Effector memory CD4-positive, alpha-beta T cell (primary cell): ENCODE measurements around the gene WNT11.

Experiments
- DNase-seq, 3 donors: peaks; one replicate each; pipeline ENCODE4 v3.0.0-alpha.2; 2020
- H3K27ac ChIP-seq: 2 replicates; pipeline ENCODE4 v1.7.0; 2013; ENCODE audit warnings: mild to moderate bottlenecking, low read length, moderate library complexity; ENCODE audit not compliant: insufficient read depth, poor library complexity, severe bottlenecking
- H3K27me3 ChIP-seq: replicated peaks from 2 replicates; pipeline ENCODE4 v1.7.0; 2013; ENCODE audit warnings: mild to moderate bottlenecking, low read length; ENCODE audit not compliant: insufficient read depth, control insufficient read depth, poor library complexity, severe bottlenecking
- H3K36me3 ChIP-seq: 2 replicates; pipeline ENCODE4 v1.7.0; 2013; ENCODE audit warnings: mild to moderate bottlenecking, low read length, moderate library complexity; ENCODE audit not compliant: control insufficient read depth, insufficient read depth
- H3K4me1 ChIP-seq: 2 replicates; pipeline ENCODE4 v1.7.0; 2013; ENCODE audit warnings: low read length, mild to moderate bottlenecking; ENCODE audit not compliant: control insufficient read depth, insufficient read depth, poor library complexity, severe bottlenecking
- H3K4me3 ChIP-seq: 2 replicates; pipeline ENCODE4 v1.7.0; 2013; ENCODE audit warnings: low read length, low read depth, mild to moderate bottlenecking; ENCODE audit not compliant: insufficient read depth, poor library complexity, severe bottlenecking
- H3K9me3 ChIP-seq: 2 replicates; pipeline ENCODE4 v1.7.0; 2013; ENCODE audit warnings: mild to moderate bottlenecking, low read length, moderate library complexity; ENCODE audit not compliant: control insufficient read depth

The WNT11 gene

DNA sequence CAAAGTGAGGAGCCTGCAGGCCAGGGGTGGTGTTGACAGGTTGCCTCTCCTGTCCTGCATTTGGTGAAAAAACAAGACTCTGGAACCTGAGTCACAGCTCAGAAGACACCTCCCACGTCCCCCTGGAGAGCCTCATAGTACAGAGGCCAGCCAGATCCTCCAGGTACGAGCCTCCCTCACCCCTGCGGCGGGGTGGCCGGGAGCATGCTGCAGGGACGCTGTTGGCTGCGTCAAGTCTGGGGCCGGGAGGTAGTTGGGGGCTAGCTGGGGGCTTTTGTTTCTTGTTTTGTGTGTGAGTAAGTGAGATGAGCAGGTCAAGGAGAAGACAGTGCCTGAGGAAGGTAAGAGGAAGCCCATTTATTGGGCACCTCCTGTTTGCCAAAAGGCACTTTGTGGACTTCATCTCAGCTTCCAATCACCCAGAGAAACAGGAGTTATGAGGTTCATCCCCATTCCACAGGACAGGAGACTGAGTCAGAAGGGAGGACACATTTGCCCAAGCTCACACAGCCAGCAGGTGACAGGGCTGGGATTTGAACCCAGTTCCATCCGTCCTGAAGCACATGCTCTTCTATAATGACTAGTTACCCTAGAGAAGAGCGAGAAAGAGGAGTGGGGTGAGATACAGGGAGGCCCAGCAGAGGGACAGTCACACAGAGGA lies 18.3 kb upstream of the WNT11 start:
- Histone ChIP-seq H3K4me1 (no peaks in the 10 kb centered on the region), H3K27ac (no peak overlapping the region), H3K9me3 (no peaks in the 10 kb centered on the region), H3K27me3 (no peaks in the 10 kb centered on the region), H3K4me3 (no peak overlapping the region), H3K36me3 (no peaks in the 10 kb centered on the region)
- no peak for DNase-seq

GRCh38 chr11:76221365-76221764 lies 15.1 kb upstream of the WNT11 start:
- Histone ChIP-seq H3K27ac (no peak overlapping the region), H3K4me3 (no peak overlapping the region), H3K4me1 (no peaks in the 10 kb centered on the region), H3K36me3 (no peaks in the 10 kb centered on the region), H3K27me3 (no peaks in the 10 kb centered on the region), H3K9me3 (no peaks in the 10 kb centered on the region)
- no peak for DNase-seq

DNA sequence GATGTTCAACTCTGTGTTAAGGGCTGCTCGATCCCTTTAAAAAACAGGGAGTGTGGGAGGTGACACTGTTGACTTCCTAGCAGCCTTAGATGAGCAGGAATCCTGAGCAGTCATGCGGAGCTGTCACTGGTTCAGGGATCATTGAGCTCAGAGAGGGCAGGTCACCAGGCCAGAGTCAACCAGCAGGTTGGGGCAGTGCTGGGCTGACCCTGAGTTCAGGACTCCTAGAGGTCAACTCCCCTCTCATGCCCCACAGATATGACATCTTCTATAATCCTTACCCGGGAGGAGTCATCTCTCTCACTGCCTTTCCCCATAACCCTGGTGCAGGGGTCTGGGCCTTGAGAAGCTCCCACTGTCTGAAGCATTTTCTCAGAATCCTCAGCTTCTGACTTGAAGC lies 12.9 kb upstream of the WNT11 start:
- H3K27ac ChIP-seq = no peak overlapping the region
- no peaks in the 10 kb centered on the region for H3K4me1 ChIP-seq
- no peak overlapping the region for H3K4me3 ChIP-seq
- no peaks in the 10 kb centered on the region for H3K36me3 ChIP-seq
- no peaks in the 10 kb centered on the region for H3K9me3 ChIP-seq
- DNase-seq = no peak
- H3K27me3 ChIP-seq = no peaks in the 10 kb centered on the region

DNA sequence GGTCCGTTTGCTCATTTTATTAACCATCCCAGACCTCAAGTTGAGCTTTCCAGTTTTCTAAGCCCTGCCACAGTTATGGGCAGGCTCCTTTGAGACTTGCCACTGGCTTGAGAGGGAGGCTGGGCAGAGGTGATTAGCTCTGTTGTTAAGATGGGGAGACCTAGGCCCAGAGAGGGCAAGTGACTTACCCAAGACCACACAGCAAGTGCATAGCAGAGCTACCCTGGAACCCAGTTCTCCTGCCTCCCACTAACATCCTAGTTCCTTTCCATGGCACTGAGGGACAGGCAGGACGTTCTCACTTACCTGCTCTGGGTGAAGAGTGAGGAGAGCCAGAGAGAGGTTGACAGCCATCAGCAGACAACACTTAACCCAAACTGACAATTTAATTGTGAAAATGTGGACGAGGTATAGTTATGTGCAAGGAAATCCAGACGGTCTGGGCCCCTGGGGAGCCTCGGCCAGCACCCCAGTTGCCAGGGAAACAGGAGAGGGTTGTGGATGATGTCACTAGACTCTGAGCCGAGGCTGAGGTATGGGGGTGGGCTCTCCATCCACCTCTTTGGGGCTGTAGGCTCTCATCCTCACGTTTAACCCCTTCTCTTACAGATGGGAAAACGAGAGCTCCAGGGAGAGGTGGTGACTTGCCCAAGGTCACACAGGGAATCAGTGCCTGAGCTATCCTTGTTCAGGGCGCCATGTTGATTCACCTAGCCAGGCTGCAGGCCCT lies 12.3 kb upstream of the WNT11 start:
- DNase-seq = no peak
- Histone ChIP-seq H3K27ac (no peak overlapping the region), H3K27me3 (no peaks in the 10 kb centered on the region), H3K4me1 (no peaks in the 10 kb centered on the region), H3K36me3 (no peaks in the 10 kb centered on the region), H3K4me3 (no peak overlapping the region), H3K9me3 (no peaks in the 10 kb centered on the region)

DNA sequence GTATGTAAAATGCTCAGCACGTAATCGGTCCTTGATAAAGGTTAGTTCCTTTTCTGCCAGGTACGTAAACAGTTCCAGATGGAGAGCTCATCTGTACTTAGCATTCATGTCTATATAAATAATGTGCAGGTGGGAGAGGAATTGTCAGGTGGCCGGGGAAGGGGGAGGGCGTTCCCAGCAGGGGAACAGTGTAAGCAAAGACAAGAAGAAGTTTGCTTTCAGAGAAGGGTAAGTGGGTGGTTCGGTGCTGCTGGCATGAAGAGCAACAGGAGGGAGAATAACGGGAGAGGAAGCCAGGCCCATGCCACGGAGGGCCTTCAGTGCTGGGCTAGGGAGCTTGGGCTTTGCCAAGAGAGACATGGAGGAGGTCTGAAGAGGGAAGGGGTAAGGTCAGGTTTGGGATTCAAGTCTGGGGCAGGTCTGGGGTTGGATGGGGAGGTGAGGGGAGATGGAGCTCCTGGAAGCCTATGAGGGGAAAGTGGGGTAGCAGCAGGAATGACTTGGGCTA lies 11.4 kb upstream of the WNT11 start:
- no peak for DNase-seq
- Histone ChIP-seq H3K4me3 (no peak overlapping the region), H3K4me1 (no peaks in the 10 kb centered on the region), H3K9me3 (no peaks in the 10 kb centered on the region), H3K27me3 (no peaks in the 10 kb centered on the region), H3K27ac (no peak overlapping the region), H3K36me3 (no peaks in the 10 kb centered on the region)

DNA sequence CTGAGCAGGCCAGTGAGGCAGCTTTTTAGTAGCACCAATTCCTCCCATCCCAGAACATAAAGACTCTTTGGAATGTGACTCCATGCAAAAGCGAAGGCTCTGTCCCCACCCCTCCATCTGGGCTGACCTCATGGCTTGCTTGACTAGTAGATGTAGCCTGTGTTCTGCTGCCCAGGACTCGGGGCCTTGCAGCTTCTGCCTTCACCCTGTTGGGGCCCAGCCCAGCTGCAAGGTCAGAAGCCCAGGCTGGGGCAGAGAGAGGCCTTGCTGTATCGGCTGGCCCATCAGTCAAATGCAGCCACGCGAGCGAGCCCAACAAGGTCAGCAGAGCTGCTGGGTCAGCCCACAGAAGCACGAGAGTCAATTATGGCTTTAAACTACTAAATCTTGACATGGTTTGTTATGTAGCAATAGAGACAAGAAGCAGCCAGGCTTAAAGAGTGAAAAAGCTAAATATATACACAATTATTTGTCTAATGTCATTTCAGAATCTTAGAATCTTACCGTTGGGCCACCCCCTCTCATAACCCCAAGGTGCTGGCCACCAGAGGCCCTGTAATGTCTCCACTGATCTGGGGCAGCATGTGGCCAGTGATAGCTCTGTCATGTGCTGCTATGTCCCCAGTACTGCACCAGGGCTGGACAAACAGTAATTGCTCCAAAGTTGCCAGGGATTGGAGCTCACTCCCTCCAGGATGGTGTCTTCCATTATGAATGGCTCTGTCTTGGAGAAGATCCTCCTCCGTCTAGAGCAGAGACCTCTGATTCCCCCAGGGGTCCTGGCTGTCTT lies 10.4 kb upstream of the WNT11 start:
- H3K9me3 ChIP-seq = no peaks in the 10 kb centered on the region
- H3K4me1 ChIP-seq = no peaks in the 10 kb centered on the region
- no peak overlapping the region for H3K27ac ChIP-seq
- no peak overlapping the region for H3K4me3 ChIP-seq
- DNase-seq = no peak
- no peaks in the 10 kb centered on the region for H3K27me3 ChIP-seq
- no peaks in the 10 kb centered on the region for H3K36me3 ChIP-seq

DNA sequence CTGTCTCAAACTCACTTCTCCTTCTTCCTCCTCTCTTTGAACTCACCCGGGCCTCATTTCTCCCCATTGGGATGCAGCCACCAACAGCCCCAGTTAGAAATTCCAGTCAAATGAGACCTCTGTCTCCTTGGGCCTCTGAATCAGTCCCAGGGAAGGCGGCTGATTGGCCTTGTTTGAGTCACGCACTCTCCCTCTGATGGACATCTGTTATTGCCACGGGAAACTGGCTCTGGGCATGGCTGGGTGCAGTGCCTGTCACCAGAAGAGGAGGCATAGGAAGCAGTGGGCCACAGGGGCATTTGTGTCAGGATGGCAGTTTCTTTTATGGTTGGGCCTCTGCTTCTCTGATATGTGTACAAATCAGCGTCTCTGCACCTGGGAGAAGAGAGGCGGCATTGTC lies 9.6 kb upstream of the WNT11 start:
- Histone ChIP-seq H3K9me3 (no peaks in the 10 kb centered on the region), H3K27me3 (no peaks in the 10 kb centered on the region), H3K27ac (no peak overlapping the region), H3K4me1 (no peaks in the 10 kb centered on the region), H3K4me3 (no peak overlapping the region), H3K36me3 (no peaks in the 10 kb centered on the region)
- no peak for DNase-seq

- peaks cover under 1% of the 10 kb centered on the region for H3K4me1 ChIP-seq
- no peaks in the 10 kb centered on the region for H3K9me3 ChIP-seq
- H3K27ac ChIP-seq = no peak overlapping the region
- no peak for DNase-seq
- H3K4me3 ChIP-seq = no peak overlapping the region
- no peaks in the 10 kb centered on the region for H3K36me3 ChIP-seq
- H3K27me3 ChIP-seq = no peaks in the 10 kb centered on the region
Measured at GRCh38 chr11:76214968-76215548, 8.8 kb upstream of the WNT11 start.

DNA sequence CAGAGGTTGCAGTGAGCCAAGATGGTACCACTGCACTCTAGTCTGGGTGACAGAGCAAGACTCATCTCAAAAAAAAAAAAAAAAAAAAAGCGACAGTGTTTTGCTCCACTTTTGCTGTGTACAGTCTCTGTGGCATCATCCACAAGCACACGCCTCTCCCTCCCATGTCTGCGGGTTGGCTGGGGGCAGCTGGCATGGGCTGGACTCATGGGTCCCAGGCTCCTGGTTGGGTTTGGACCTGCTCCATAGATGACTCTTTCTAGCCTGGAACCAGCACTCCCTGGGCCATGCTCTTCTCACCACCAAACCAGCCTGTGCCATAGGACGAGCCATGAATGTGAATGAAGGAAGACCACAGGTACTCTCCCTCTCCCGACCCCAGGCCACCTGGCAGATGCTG lies 7.9 kb upstream of the WNT11 start:
- Histone ChIP-seq H3K4me3 (no peak overlapping the region), H3K27me3 (no peaks in the 10 kb centered on the region), H3K27ac (no peak overlapping the region), H3K9me3 (no peaks in the 10 kb centered on the region), H3K4me1 (peaks cover 9% of the 10 kb centered on the region), H3K36me3 (no peaks in the 10 kb centered on the region)
- DNase-seq = no peak
